Sigmoid colon (tissue), 4 donors: ENCODE measurements around the gene NUP188.

Experiments used
- CTCF ChIP-seq, 4 experiments: fragments of 450-650 bp in 3 of 4; fragments of 200-600 bp in 1 of 4; IDR thresholded peaks; one replicate each; pipeline ENCODE4 v1.5.1; 2016 to 2019; ENCODE audit warnings: antibody characterized with exemption in 4 of 4, mild to moderate bottlenecking in 3 of 4, moderate library complexity in 2 of 4
- EP300 ChIP-seq, 4 donors: sonication (generic); formaldehyde crosslinking; IDR thresholded peaks; one replicate each; pipeline ENCODE4 v1.6.1; 2017; ENCODE audit warnings: antibody characterized with exemption in 4 of 4
- POLR2A ChIP-seq, 2 donors: fragments of 450-650 bp; IDR thresholded peaks; one replicate each; pipeline ENCODE4 v1.6.1; 2016; ENCODE audit warnings: antibody characterized with exemption in 2 of 2, mild to moderate bottlenecking in 2 of 2, moderate library complexity in 2 of 2
- POLR2AphosphoS5 ChIP-seq, 4 donors: sonication (generic); formaldehyde crosslinking; IDR thresholded peaks; one replicate each; pipeline ENCODE4 v1.6.1; 2017; ENCODE audit warnings: antibody characterized with exemption in 4 of 4

GRCh38 chr9:128912270-128912853 lies 35.1 kb upstream of the NUP188 start:
- TF ChIP-seq POLR2A (IDR thresholded peaks at IDR 0.05): no peak
- TF ChIP-seq CTCF (IDR thresholded peaks at IDR 0.05): no peak
- no peak for TF ChIP-seq POLR2AphosphoS5 (IDR thresholded peaks at IDR 0.05)
- no peak for TF ChIP-seq EP300 (IDR thresholded peaks at IDR 0.05)
